ENCODE data around the gene TBC1D17.

The TBC1D17 gene

GRCh38 chr19:49879243-49879963, 1.9 kb downstream of the TBC1D17 start:
- no peak for DNase-seq

- no peak for DNase-seq
Observed at GRCh38 chr19:49880162-49880869, 2.8 kb downstream of the TBC1D17 start.

- no peak for DNase-seq
Observed at GRCh38 chr19:49881186-49881585, 3.7 kb downstream of the TBC1D17 start.

GRCh38 chr19:49881672-49882394, 4.3 kb downstream of the TBC1D17 start:
- DNase-seq, result no peak

GRCh38 chr19:49882643-49883042, 5.1 kb downstream of the TBC1D17 start:
- no peak for DNase-seq

- no peak for DNase-seq
Observed at GRCh38 chr19:49883094-49883493, 5.6 kb downstream of the TBC1D17 start.

- no peak for DNase-seq
Observed at GRCh38 chr19:49884109-49884508, 6.6 kb downstream of the TBC1D17 start.

- DNase-seq, result no peak
Observed at GRCh38 chr19:49884760-49885159, 7.3 kb downstream of the TBC1D17 start.

GRCh38 chr19:49887037-49887664, 9.6 kb downstream of the TBC1D17 start:
- DNase-seq, result no peak

- DNase-seq, result peak; percentile 74
Observed at GRCh38 chr19:49887665-49888509, 10.4 kb downstream of the TBC1D17 start.

- peak; percentile 83 for DNase-seq
Observed at GRCh38 chr19:49888510-49888824, 11.0 kb downstream of the TBC1D17 start.

GRCh38 chr19:49889038-49889686, 11.7 kb downstream of the TBC1D17 start:
- no peak for DNase-seq

- peak; percentile 53 for DNase-seq
Observed at GRCh38 chr19:49889687-49890348, 12.3 kb downstream of the TBC1D17 start.

- peak; percentile 53 for DNase-seq
Observed at GRCh38 chr19:49890349-49891311, 13.1 kb downstream of the TBC1D17 start.

- no peak for DNase-seq
Observed at GRCh38 chr19:49891393-49891792, 13.9 kb downstream of the TBC1D17 start.

- DNase-seq, result no peak
Observed at GRCh38 chr19:49892716-49893115, 15.2 kb downstream of the TBC1D17 start.

- no peak for DNase-seq
Observed at GRCh38 chr19:49894011-49894664, 16.6 kb downstream of the TBC1D17 start.

GRCh38 chr19:49894879-49895565, 17.5 kb downstream of the TBC1D17 start:
- no peak for DNase-seq
